ENCODE results near the gene RPS6KB2. TPM values are rescaled to one million over a fixed set of nuclear protein-coding genes. Genes with fewer than 3 reads are reported as not detected.
A peak's percentile ranks its signal among the peaks of the same experiment; 100 is the strongest.

The RPS6KB2 gene
- total and polyA plus RNA-seq, 7 donors = 27.1 to 70.2 (median 55.9) TPM

DNA sequence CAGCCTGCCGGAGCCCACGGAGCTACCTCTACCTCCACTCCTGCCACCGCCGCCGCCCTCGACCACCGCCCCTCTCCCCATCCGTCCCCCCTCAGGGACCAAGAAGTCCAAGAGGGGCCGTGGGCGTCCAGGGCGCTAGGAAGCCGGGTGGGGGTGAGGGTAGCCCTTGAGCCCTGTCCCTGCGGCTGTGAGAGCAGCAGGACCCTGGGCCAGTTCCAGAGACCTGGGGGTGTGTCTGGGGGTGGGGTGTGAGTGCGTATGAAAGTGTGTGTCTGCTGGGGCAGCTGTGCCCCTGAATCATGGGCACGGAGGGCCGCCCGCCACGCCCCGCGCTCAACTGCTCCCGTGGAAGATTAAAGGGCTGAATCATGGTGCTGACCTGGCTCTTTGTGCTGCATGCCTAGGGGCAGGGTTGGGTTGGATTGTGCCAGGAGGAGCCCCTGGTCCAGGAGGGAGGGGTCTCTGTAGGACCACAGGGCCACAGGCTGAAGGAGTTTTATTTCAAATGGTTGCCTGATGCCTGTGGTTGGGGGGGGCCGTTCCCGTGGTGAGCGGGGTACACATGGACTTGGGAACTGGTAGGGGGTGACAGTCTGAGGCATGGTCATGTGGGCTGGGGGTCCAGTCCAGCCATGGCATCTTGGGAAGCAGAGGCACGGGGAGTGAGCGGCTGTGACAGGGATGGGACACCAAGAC lies 6.9 kb downstream of the RPS6KB2 start:
- 72 to 83% methylated on average over 26 of the region's 26 CpGs for WGBS, 2 donors
- Histone ChIP-seq H3K27me3 (no peaks in the 10 kb centered on the region), H3K27ac (peak overlapping the region in 1 of 4 donors; percentile 49), H3K4me1 (peaks cover 0 to 26% (median 13%) of the 10 kb centered on the region in 4 donors), H3K36me3 (peaks cover 17 to 87% (median 47%) of the 10 kb centered on the region in 4 donors), H3K4me3 (no peak overlapping the region), H3K9me3 (no peaks in the 10 kb centered on the region)
- DNase-seq = no peak
- TF ChIP-seq POLR2A (IDR thresholded peaks at IDR 0.05) (no peak), EP300 (IDR thresholded peaks at IDR 0.05) (no peak), POLR2AphosphoS5 (IDR thresholded peaks at IDR 0.05) (no peak)
- TF ChIP-seq, protein P1, sequence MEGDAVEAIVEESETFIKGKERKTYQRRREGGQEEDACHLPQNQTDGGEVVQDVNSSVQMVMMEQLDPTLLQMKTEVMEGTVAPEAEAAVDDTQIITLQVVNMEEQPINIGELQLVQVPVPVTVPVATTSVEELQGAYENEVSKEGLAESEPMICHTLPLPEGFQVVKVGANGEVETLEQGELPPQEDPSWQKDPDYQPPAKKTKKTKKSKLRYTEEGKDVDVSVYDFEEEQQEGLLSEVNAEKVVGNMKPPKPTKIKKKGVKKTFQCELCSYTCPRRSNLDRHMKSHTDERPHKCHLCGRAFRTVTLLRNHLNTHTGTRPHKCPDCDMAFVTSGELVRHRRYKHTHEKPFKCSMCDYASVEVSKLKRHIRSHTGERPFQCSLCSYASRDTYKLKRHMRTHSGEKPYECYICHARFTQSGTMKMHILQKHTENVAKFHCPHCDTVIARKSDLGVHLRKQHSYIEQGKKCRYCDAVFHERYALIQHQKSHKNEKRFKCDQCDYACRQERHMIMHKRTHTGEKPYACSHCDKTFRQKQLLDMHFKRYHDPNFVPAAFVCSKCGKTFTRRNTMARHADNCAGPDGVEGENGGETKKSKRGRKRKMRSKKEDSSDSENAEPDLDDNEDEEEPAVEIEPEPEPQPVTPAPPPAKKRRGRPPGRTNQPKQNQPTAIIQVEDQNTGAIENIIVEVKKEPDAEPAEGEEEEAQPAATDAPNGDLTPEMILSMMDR (IDR thresholded peaks at IDR 0.05) = no peak
- intact Hi-C loops (cut with DNase I) = no loop called here

DNA sequence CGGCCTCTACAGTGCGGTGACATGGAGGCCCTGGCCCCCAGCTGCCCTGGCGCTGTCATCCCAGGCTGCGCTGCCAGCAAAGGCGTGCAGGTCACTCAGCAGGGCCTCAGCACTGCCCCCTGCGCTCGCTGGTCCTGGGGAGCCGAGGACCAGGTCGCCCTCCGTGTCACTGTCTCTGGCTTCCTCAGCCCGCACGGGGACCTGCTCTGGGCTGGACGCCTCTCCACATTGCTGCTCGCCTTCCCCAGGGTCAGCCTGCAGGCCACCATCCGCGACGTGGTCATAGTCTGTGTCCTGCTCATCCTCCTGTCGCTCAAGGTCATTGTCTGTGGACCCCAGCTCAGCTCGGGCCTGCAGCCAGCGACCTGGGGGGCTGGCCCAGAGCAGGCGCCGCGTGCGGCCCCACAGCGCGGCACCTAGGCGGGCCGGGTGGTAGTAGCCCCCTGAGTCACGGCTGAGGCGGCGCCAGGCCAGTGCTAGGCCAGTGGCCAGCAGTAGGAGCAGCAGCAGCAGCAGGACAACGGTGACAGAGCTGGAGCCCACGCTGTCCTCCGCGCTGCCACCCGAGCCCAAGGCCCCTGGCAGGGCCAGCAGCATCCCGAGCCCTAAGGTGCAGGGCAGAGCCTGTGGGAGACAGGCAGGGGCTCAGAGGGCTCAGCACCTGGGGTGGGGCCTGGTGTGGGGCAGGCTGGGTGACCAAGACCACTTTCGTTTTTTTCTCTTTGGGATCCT lies 7.6 kb downstream of the RPS6KB2 start:
- Histone ChIP-seq H3K27me3 (no peaks in the 10 kb centered on the region), H3K4me3 (no peak overlapping the region), H3K9me3 (no peaks in the 10 kb centered on the region), H3K27ac (peak overlapping the region; percentile 17 to 49 (median 22)), H3K36me3 (peaks cover 17 to 87% (median 50%) of the 10 kb centered on the region in 4 donors), H3K4me1 (peaks cover 0 to 27% (median 16%) of the 10 kb centered on the region in 4 donors)
- TF ChIP-seq POLR2AphosphoS5 (IDR thresholded peaks at IDR 0.05) (no peak), EP300 (IDR thresholded peaks at IDR 0.05) (no peak), POLR2A (IDR thresholded peaks at IDR 0.05) (no peak)
- TF ChIP-seq, protein P1 (IDR thresholded peaks at IDR 0.05) = no peak
- DNase-seq = no peak
- intact Hi-C loops (cut with DNase I) = no loop called here
- WGBS, 2 donors = 79 to 89% methylated on average over 38 of the region's 38 CpGs

DNA sequence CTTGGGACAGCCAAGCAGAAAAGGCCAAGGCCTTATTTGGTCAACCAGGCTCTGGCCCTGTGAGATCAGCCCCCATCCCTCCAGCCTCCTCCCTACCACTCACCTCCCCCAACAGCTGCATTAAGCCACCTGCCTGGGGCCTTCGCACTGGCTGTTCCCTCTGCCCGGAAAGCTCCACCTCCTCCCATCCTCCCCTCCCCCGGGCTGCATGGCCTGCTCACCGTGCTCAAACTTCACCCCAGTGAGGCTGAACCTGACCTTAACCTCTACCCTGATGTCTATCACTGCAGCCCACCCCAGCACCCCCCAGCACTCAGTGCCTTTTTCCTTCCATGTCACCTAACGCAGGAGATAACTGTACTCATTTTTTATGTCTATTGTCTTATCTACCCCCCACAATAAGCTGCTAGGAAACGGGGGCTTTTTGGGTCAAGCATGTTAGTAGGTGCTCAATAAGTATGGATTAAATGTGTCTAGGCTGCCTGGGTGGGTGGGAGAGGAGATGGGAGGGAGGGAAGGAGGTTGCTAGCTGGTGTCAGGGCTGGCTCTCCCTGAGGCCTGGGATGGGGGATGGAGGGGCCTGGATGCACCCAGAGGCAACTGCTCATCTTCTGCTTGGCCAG lies 8.3 kb downstream of the RPS6KB2 start:
- peaks cover 17 to 87% (median 51%) of the 10 kb centered on the region in 4 donors for H3K36me3 ChIP-seq
- H3K27me3 ChIP-seq = no peaks in the 10 kb centered on the region
- no peaks in the 10 kb centered on the region for H3K9me3 ChIP-seq
- no peak for DNase-seq
- peaks cover 0 to 28% (median 16%) of the 10 kb centered on the region in 4 donors for H3K4me1 ChIP-seq
- 36 to 56% methylated on average over 6 of the region's 6 CpGs for WGBS, 2 donors
- TF ChIP-seq POLR2AphosphoS5 (IDR thresholded peaks at IDR 0.05) (no peak), EP300 (IDR thresholded peaks at IDR 0.05) (no peak), POLR2A (IDR thresholded peaks at IDR 0.05) (no peak)
- TF ChIP-seq, protein P1 (IDR thresholded peaks at IDR 0.05) = no peak
- peak overlapping the region in 3 of 4 donors; percentile 31 to 49 (median 37) for H3K27ac ChIP-seq
- intact Hi-C loops (cut with DNase I) = no loop called here
- no peak overlapping the region for H3K4me3 ChIP-seq

DNA sequence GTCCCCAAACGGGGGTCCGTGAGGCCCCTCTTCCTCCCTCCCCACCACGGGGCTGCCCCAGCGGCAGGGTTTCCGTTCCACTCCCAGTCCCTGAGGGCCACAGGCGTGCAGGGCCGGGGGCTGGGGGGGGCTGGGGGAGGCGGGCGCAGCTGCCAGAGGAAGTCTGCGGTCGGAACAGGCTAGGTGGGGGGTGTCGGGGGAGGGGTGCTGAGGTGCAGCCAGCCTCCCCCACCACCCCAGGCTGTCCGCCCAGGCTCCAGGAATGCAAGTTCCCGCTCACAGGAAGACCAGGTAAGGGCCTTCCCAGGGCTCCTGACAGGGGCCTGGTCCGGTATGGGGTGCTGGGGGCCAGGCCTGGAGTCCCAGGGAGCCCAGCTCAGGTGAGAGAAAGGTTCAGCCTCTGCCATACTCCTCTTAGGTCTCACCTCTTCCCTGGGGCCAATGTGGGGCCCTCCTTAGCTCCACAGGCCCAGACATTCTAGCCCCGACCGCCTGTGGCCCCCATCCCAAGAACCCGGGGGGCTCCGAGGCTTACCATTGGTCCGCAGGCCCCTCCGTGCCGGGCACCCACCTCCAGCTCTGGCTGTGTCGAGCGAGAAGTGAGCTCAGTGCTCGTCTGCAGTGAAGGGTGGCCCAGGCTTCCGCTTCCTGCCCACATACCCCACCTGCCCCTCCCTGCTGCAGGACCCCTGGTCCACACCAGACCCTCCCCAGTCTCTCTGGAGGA lies 9.0 kb downstream of the RPS6KB2 start, which contains the start of gene PTPRCAP:
Gene PTPRCAP, minus strand, starts transcription at position 601 of the 727 bp plus-strand sequence. Its CDS starts 63 bp downstream, at position 538.
- TF ChIP-seq, protein P1 (IDR thresholded peaks at IDR 0.05) = no peak
- no peak for TF ChIP-seq EP300 (IDR thresholded peaks at IDR 0.05)
- no peak for TF ChIP-seq POLR2AphosphoS5 (IDR thresholded peaks at IDR 0.05)
- no peak for TF ChIP-seq POLR2A (IDR thresholded peaks at IDR 0.05)
- WGBS, 2 donors = 45 to 76% methylated on average over 26 of the region's 26 CpGs
- peaks cover 0 to 33% (median 20%) of the 10 kb centered on the region in 4 donors for H3K4me1 ChIP-seq
- no peaks in the 10 kb centered on the region for H3K9me3 ChIP-seq
- intact Hi-C loops (cut with DNase I) = no loop called here
- H3K27me3 ChIP-seq = no peaks in the 10 kb centered on the region
- H3K4me3 ChIP-seq = peak within 1 kb of the TSS in 1 of 4 donors; percentile 4
- no peak for DNase-seq
- H3K36me3 ChIP-seq = peaks cover 12 to 87% (median 49%) of the 10 kb centered on the region in 4 donors
- H3K27ac ChIP-seq = peak within 1 kb of the TSS; percentile 31 to 49 (median 34)
